Measurements from ENCODE around the gene OR10S1. TPM values are rescaled to one million over a fixed set of nuclear protein-coding genes. Genes with fewer than 3 reads are reported as not detected.
"Not testable (repeated sequence)": the region's sequence is repeated elsewhere in the genome, so short reads cannot be mapped to it uniquely, and the experiment has no call there.

Gene OR10S1
- not detected for total RNA-seq

GRCh38 chr11:123977731-123978347 lies at the start of gene OR10S1:
TSS of gene OR10S1 (minus strand) at chr11:123977781. CDS start at chr11:123977664, 117 bp downstream.
- no peak within 1 kb of the TSS for H3K4me3 ChIP-seq
- H3K36me3 ChIP-seq: no peaks in the 10 kb centered on the region
- peaks cover 0 to 6% (median 0%) of the 10 kb centered on the region in 4 donors for H3K9me3 ChIP-seq
- no peaks in the 10 kb centered on the region for H3K27me3 ChIP-seq
- TF ChIP-seq EP300 (IDR thresholded peaks at IDR 0.05) (no peak), POLR2AphosphoS5 (IDR thresholded peaks at IDR 0.05) (no peak)
- intact Hi-C loops (cut with DNase I): no loop called here
- no peaks in the 10 kb centered on the region for H3K4me1 ChIP-seq
- H3K27ac ChIP-seq (replicated peaks in 1 of 4): no peak within 1 kb of the TSS
- DNase-seq (ENCODE audit: extremely low spot score): no peak

DNA sequence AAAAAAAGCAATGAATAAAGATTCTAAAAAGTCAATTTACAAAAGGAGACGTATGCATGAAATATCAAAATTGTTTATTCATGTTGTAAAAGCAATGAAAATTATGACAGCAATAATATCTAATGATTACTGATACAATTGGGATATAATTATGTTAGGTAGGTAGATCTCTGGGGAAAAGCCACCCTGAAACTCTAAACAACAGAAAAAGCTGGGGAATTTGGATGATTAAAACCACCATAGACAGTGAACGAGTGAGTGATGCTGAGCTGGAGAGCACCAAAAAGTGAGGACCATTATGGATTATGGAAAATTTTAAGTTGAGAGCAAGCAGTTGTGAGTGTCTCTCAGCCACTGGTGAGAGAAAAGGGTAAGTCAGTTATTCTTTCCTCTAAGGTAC lies 48.9 kb upstream of the OR10S1 start, which contains the start of gene OR10G8:
TSS of gene OR10G8 (plus strand) at position 301 of the 400 bp plus-strand sequence. CDS start 2,825 bp downstream, outside the sequence.
- Histone ChIP-seq H3K9me3 (no peaks in the 10 kb centered on the region), H3K4me1 (no peaks in the 10 kb centered on the region), H3K27ac (replicated peaks in 1 of 4) (no peak within 1 kb of the TSS), H3K36me3 (no peaks in the 10 kb centered on the region), H3K27me3 (no peaks in the 10 kb centered on the region), H3K4me3 (no peak within 1 kb of the TSS)
- 71% methylated on average over 2 of the region's 2 CpGs for WGBS
- no peak for DNase-seq (ENCODE audit: extremely low spot score)
- TF ChIP-seq POLR2A (IDR thresholded peaks at IDR 0.05; ENCODE audit: low read depth): no peak
- TF ChIP-seq, protein P1, sequence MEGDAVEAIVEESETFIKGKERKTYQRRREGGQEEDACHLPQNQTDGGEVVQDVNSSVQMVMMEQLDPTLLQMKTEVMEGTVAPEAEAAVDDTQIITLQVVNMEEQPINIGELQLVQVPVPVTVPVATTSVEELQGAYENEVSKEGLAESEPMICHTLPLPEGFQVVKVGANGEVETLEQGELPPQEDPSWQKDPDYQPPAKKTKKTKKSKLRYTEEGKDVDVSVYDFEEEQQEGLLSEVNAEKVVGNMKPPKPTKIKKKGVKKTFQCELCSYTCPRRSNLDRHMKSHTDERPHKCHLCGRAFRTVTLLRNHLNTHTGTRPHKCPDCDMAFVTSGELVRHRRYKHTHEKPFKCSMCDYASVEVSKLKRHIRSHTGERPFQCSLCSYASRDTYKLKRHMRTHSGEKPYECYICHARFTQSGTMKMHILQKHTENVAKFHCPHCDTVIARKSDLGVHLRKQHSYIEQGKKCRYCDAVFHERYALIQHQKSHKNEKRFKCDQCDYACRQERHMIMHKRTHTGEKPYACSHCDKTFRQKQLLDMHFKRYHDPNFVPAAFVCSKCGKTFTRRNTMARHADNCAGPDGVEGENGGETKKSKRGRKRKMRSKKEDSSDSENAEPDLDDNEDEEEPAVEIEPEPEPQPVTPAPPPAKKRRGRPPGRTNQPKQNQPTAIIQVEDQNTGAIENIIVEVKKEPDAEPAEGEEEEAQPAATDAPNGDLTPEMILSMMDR (IDR thresholded peaks at IDR 0.05): no peak
- TF ChIP-seq POLR2AphosphoS5 (IDR thresholded peaks at IDR 0.05): no peak
- TF ChIP-seq EP300 (IDR thresholded peaks at IDR 0.05): no peak
- intact Hi-C loops (cut with DNase I): no loop called here

DNA sequence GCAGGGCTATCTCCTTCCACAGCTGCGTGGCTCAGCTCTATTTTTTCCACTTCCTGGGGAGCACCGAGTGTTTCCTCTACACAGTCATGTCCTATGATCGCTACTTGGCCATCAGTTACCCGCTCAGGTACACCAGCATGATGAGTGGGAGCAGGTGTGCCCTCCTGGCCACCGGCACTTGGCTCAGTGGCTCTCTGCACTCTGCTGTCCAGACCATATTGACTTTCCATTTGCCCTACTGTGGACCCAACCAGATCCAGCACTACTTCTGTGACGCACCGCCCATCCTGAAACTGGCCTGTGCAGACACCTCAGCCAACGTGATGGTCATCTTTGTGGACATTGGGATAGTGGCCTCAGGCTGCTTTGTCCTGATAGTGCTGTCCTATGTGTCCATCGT lies 38.3 kb upstream of the OR10S1 start:
- H3K27me3 ChIP-seq; H3K4me3 ChIP-seq; H3K9me3 ChIP-seq; H3K4me1 ChIP-seq; intact Hi-C loops (cut with DNase I); H3K36me3 ChIP-seq; H3K27ac ChIP-seq (replicated peaks in 1 of 4); DNase-seq (ENCODE audit: extremely low spot score): not testable (repeated sequence)
- WGBS: 90% methylated on average over 4 of the region's 9 CpGs

GRCh38 chr11:124012697-124013096 lies 35.1 kb upstream of the OR10S1 start, which contains the start of gene OR10G4:
TSS of gene OR10G4 (plus strand) at chr11:124012997. CDS start at chr11:124015575, 2,578 bp downstream.
- H3K36me3 ChIP-seq: no peaks in the 10 kb centered on the region
- no peaks in the 10 kb centered on the region for H3K4me1 ChIP-seq
- no peaks in the 10 kb centered on the region for H3K9me3 ChIP-seq
- DNase-seq (ENCODE audit: extremely low spot score): no peak
- WGBS: 77% methylated on average over 2 of the region's 2 CpGs
- no peak within 1 kb of the TSS for H3K4me3 ChIP-seq
- TF ChIP-seq, protein P1 (IDR thresholded peaks at IDR 0.05): no peak
- TF ChIP-seq POLR2A (IDR thresholded peaks at IDR 0.05; ENCODE audit: low read depth): no peak
- TF ChIP-seq EP300 (IDR thresholded peaks at IDR 0.05): no peak
- TF ChIP-seq POLR2AphosphoS5 (IDR thresholded peaks at IDR 0.05): no peak
- H3K27me3 ChIP-seq: no peaks in the 10 kb centered on the region
- no peak within 1 kb of the TSS for H3K27ac ChIP-seq (replicated peaks in 1 of 4)
- intact Hi-C loops (cut with DNase I): no loop called here

GRCh38 chr11:123995119-123995518 lies 17.5 kb upstream of the OR10S1 start, which contains the start of gene OR10G6:
TSS of gene OR10G6 (minus strand) at chr11:123995161. CDS start at chr11:123995161, 0 bp downstream.
- Histone ChIP-seq H3K9me3 (no peaks in the 10 kb centered on the region), H3K27me3 (no peaks in the 10 kb centered on the region), H3K4me1 (no peaks in the 10 kb centered on the region), H3K36me3 (no peaks in the 10 kb centered on the region), H3K4me3 (no peak within 1 kb of the TSS), H3K27ac (replicated peaks in 1 of 4) (no peak within 1 kb of the TSS)
- 66% methylated on average over 1 of the region's 1 CpG for WGBS
- TF ChIP-seq POLR2AphosphoS5 (IDR thresholded peaks at IDR 0.05): no peak
- TF ChIP-seq, protein P1 (IDR thresholded peaks at IDR 0.05): no peak
- TF ChIP-seq POLR2A (IDR thresholded peaks at IDR 0.05; ENCODE audit: low read depth): no peak
- no peak for TF ChIP-seq EP300 (IDR thresholded peaks at IDR 0.05)
- intact Hi-C loops (cut with DNase I): no loop called here
- no peak for DNase-seq (ENCODE audit: extremely low spot score)

Data from esophagus muscularis mucosa (tissue), 4 donors.